H1 (cell line): Measurements from ENCODE around the gene POLN.

Experiments used
- CBX5 ChIP-seq: fragments of 300-800, 300-1000 bp; sonication (generic); IDR thresholded peaks from 2 replicates; pipeline ENCODE4 v1.7.1; 2016; ENCODE audit warnings: antibody characterized with exemption, low read length, low read depth
- NRF1 ChIP-seq: IDR thresholded peaks from 2 replicates; pipeline ENCODE4 v1.6.1; 2011; ENCODE audit warnings: mild to moderate bottlenecking, low read depth, low read length, improper control_type of control experiment
- POU5F1 ChIP-seq: IDR thresholded peaks from 2 replicates; pipeline ENCODE4 v1.6.1; 2011; ENCODE audit warnings: low read depth, mild to moderate bottlenecking, low read length, moderate library complexity
- SP1 ChIP-seq: IDR thresholded peaks from 2 replicates; pipeline ENCODE4 v1.6.1; 2011; ENCODE audit warnings: low read depth, low read length
- SRF ChIP-seq: IDR thresholded peaks from 2 replicates; pipeline ENCODE4 v1.6.1; 2011; ENCODE audit warnings: mild to moderate bottlenecking, low read depth, low read length, moderate library complexity
- TAF1 ChIP-seq: IDR thresholded peaks from 2 replicates; pipeline ENCODE4 v1.6.1; 2011; ENCODE audit warnings: mild to moderate bottlenecking, low read depth, low read length
- TF ChIP-seq, protein P1 (sequence below): IDR thresholded peaks from 2 replicates; pipeline ENCODE4 v1.6.1; 2012; ENCODE audit warnings: inconsistent platforms
- TF ChIP-seq, protein P2 (sequence below), 3 experiments: IDR thresholded peaks; 1 replicate in 2 of 3; 2 replicates in 1 of 3; pipeline versions ENCODE4 v1.5.1 to v1.6.1; 2011; ENCODE audit warnings: low read length in 3 of 3, mild to moderate bottlenecking in 3 of 3, inconsistent platforms in 2 of 3, low read depth in 1 of 3, moderate library complexity in 1 of 3; ENCODE audit not compliant: insufficient read depth in 1 of 3; ENCODE audit errors: control extremely low read depth in 1 of 3

DNA sequence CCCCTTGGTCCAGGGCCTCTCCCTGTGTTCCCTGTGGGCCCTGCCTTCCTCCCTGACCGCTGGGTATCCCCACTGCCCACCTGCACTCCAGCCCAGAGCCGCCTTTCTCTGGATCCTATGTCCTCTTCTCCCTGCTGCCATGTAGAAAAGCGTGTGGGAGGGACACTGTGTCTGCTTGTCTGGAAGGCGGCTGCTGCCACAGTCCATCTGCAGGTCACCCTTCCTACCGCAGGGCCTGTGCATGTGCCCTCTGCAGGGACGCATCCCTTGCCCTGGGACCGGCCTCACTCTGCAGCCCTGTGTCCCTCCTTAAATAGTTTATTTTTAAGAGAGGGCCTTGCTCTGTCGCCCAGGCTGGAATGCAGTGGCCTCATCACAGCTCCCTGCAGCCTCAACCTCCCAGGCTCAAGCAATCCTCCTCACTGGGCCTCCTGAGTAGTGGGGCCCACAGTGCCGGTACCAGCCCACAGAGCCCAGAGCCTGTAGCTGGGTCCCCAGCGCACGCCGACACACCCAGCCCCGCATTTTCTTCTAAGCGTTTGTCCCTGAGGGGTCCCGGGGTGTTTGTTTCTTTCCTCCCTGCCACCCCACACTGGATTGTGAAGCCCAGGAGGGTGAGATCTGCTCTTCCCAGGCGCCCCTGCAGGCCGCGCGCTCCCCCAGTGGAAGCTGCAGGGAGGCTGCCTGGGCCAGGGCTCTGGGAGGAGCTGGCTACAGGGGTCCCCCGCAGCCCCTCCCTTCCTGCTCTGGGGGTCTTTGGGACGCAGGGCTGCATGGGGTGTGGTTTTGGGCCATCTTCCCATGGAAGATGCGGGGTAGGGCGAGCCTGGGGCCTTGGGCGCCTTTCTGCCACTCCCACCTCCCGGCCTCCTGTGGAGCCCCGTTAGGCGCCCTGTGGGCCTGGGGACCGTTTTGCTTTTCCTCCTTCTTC is 195.6 kb downstream of the POLN start:
- TF ChIP-seq POU5F1 (no peak), CBX5 (no peak), TAF1 (no peak), SP1 (no peak), SRF (no peak), NRF1 (no peak)
- TF ChIP-seq, protein P1, sequence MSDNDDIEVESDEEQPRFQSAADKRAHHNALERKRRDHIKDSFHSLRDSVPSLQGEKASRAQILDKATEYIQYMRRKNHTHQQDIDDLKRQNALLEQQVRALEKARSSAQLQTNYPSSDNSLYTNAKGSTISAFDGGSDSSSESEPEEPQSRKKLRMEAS, result no peak
- TF ChIP-seq, protein P2, sequence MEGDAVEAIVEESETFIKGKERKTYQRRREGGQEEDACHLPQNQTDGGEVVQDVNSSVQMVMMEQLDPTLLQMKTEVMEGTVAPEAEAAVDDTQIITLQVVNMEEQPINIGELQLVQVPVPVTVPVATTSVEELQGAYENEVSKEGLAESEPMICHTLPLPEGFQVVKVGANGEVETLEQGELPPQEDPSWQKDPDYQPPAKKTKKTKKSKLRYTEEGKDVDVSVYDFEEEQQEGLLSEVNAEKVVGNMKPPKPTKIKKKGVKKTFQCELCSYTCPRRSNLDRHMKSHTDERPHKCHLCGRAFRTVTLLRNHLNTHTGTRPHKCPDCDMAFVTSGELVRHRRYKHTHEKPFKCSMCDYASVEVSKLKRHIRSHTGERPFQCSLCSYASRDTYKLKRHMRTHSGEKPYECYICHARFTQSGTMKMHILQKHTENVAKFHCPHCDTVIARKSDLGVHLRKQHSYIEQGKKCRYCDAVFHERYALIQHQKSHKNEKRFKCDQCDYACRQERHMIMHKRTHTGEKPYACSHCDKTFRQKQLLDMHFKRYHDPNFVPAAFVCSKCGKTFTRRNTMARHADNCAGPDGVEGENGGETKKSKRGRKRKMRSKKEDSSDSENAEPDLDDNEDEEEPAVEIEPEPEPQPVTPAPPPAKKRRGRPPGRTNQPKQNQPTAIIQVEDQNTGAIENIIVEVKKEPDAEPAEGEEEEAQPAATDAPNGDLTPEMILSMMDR (IDR thresholded peaks at IDR 0.05; ENCODE audit: control extremely low read depth in 1 of 3, insufficient read depth in 1 of 3, low read depth in 1 of 3, low read length in 3 of 3), result no peak
